GM23338 (cell line): ENCODE measurements around the gene EIF2A. TPM values are rescaled to one million over a fixed set of nuclear protein-coding genes. Genes with fewer than 3 reads are reported as not detected.

ENCODE experiments used
- ATAC-seq: fragments of 200-7000 bp; cut with Tn5 transposase; 3 replicates; pipeline ENCODE4 v1.9.1; 2020
- DNase-seq: peaks from one replicate; pipeline ENCODE4 v3.0.0-alpha.2; 2015; ENCODE audit warnings: low spot score
- H2AFZ ChIP-seq: fragments of 200-600 bp; sonication (generic); 2 replicates; pipeline ENCODE4 v1.8.0; 2016; ENCODE audit warnings: antibody characterized with exemption, mild to moderate bottlenecking, moderate library complexity
- H3F3A ChIP-seq: fragments of 200-600 bp; sonication (generic); replicated peaks from 2 replicates; pipeline ENCODE4 v1.8.0; 2017; ENCODE audit warnings: antibody characterized with exemption, mixed run types, low read depth
- H3K27ac ChIP-seq: fragments of 200-600 bp; sonication (generic); 2 replicates; pipeline ENCODE4 v1.6.1; 2016; ENCODE audit warnings: low read depth
- H3K27me3 ChIP-seq: fragments of 200-600 bp; sonication (generic); 2 replicates; pipeline ENCODE4 v1.8.0; 2016; ENCODE audit warnings: mild to moderate bottlenecking, mixed run types, moderate library complexity; ENCODE audit not compliant: insufficient read depth
- H3K36me3 ChIP-seq: fragments of 200-600 bp; sonication (generic); 2 replicates; pipeline ENCODE4 v1.8.0; 2016; ENCODE audit warnings: mild to moderate bottlenecking; ENCODE audit not compliant: insufficient read depth
- H3K4me1 ChIP-seq: fragments of 200-600 bp; sonication (generic); 2 replicates; pipeline ENCODE4 v1.8.0; 2016; ENCODE audit warnings: mild to moderate bottlenecking, moderate library complexity; ENCODE audit not compliant: insufficient read depth
- H3K4me2 ChIP-seq: fragments of 200-600 bp; sonication (generic); 2 replicates; pipeline ENCODE4 v1.7.1; 2017; ENCODE audit warnings: mixed run types
- H3K4me3 ChIP-seq: fragments of 200-600 bp; sonication (generic); 2 replicates; pipeline ENCODE4 v1.6.1; 2016; ENCODE audit warnings: mixed run types
- H3K79me2 ChIP-seq: fragments of 200-600 bp; sonication (generic); replicated peaks from 2 replicates; pipeline ENCODE4 v1.8.0; 2017; ENCODE audit warnings: mild to moderate bottlenecking; ENCODE audit not compliant: insufficient read depth
- H3K9me2 ChIP-seq: fragments of 200-600 bp; sonication (generic); 2 replicates; pipeline ENCODE4 v1.8.0; 2017; ENCODE audit not compliant: insufficient read depth
- H4K20me1 ChIP-seq: fragments of 200-600 bp; sonication (generic); replicated peaks from 2 replicates; pipeline ENCODE4 v1.8.0; 2017; ENCODE audit warnings: mild to moderate bottlenecking; ENCODE audit not compliant: insufficient read depth
- H3K27ac Mint-ChIP-seq: 2 replicates; pipeline ENCODE4 v1.8.0; 2020; ENCODE audit warnings: inconsistent platforms, mild to moderate bottlenecking, moderate library complexity, mixed read lengths
- H3K27me3 Mint-ChIP-seq: 3 replicates; pipeline ENCODE4 v1.8.0; 2022; ENCODE audit warnings: low read depth, mild to moderate bottlenecking, moderate library complexity, mixed read lengths, inconsistent platforms; ENCODE audit not compliant: insufficient read depth, poor library complexity
- H3K36me3 Mint-ChIP-seq: 3 replicates; pipeline ENCODE4 v1.8.0; 2021; ENCODE audit warnings: low read depth, mild to moderate bottlenecking, inconsistent platforms, moderate library complexity, mixed read lengths
- H3K4me1 Mint-ChIP-seq: 3 replicates; pipeline ENCODE4 v1.8.0; 2020; ENCODE audit warnings: mild to moderate bottlenecking, inconsistent platforms, mixed read lengths
- H3K4me3 Mint-ChIP-seq: 3 replicates; pipeline ENCODE4 v1.8.0; 2021; ENCODE audit warnings: moderate library complexity, mild to moderate bottlenecking, inconsistent platforms, mixed read lengths
- H3K9me3 Mint-ChIP-seq: 3 replicates; pipeline ENCODE4 v1.8.0; 2020; ENCODE audit warnings: moderate library complexity, mild to moderate bottlenecking, inconsistent platforms, mixed read lengths
- CREB1 ChIP-seq: fragments of 250-450 bp; sonication (Bioruptor Pico); IDR thresholded peaks from 2 replicates; pipeline ENCODE4 v1.5.0; 2020; ENCODE audit warnings: low read depth, mild to moderate bottlenecking, moderate library complexity
- CTCF ChIP-seq, 2 experiments: fragments of 200-600 bp in 1 of 2; sonication (generic) in 1 of 2; conservative IDR thresholded peaks; 2 replicates each; pipeline versions ENCODE4 v1.5.1 to v1.6.1; 2016 to 2017; ENCODE audit warnings: antibody characterized with exemption in 2 of 2, low read depth in 2 of 2, mild to moderate bottlenecking in 2 of 2, moderate library complexity in 1 of 2
- ETS1 ChIP-seq: IDR thresholded peaks from 2 replicates; pipeline ENCODE4 v1.6.1; 2016; ENCODE audit warnings: antibody characterized with exemption
- EZH2phosphoT487 ChIP-seq: fragments of 200-600 bp; sonication (generic); IDR thresholded peaks from one replicate; pipeline ENCODE4 v1.8.1; 2018; ENCODE audit warnings: antibody characterized with exemption; ENCODE audit not compliant: unreplicated experiment
- JUNB ChIP-seq: IDR thresholded peaks from one replicate; pipeline ENCODE4 v1.6.1; 2016; ENCODE audit warnings: antibody characterized with exemption; ENCODE audit not compliant: unreplicated experiment
- NANOG ChIP-seq: IDR thresholded peaks from 2 replicates; pipeline ENCODE4 v1.6.1; 2016; ENCODE audit warnings: antibody characterized with exemption, borderline replicate concordance
- POLR2AphosphoS5 ChIP-seq: IDR thresholded peaks from 2 replicates; pipeline ENCODE4 v1.6.1; 2016; ENCODE audit warnings: antibody characterized with exemption, low read depth
- REST ChIP-seq: IDR thresholded peaks from one replicate; pipeline ENCODE4 v1.6.1; 2018; ENCODE audit warnings: antibody characterized with exemption; ENCODE audit not compliant: unreplicated experiment
- STAT1 ChIP-seq: IDR thresholded peaks from one replicate; pipeline ENCODE4 v1.6.1; 2016; ENCODE audit warnings: antibody characterized with exemption; ENCODE audit not compliant: unreplicated experiment
- ZNF114 ChIP-seq: fragments of 250-450 bp; sonication (Bioruptor Pico); IDR thresholded peaks from 2 replicates; pipeline ENCODE4 v1.5.0; 2020; ENCODE audit warnings: mild to moderate bottlenecking, moderate library complexity
- ZNF331 ChIP-seq: fragments of 250-450 bp; sonication (Bioruptor Pico); IDR thresholded peaks from 2 replicates; pipeline ENCODE4 v1.5.0; 2020; ENCODE audit warnings: low read depth, mild to moderate bottlenecking, moderate library complexity
- ZNF462 ChIP-seq: fragments of 250-450 bp; sonication (Bioruptor Pico); IDR thresholded peaks from 2 replicates; pipeline ENCODE4 v1.5.0; 2020; ENCODE audit warnings: mild to moderate bottlenecking, moderate library complexity
- long read RNA-seq: library from polyadenylated mRNA; unstranded; transcript quantifications from one replicate; pipeline ENCODE4 v2.0.0, GENCODE V29; 2020; ENCODE audit not compliant: unreplicated experiment
- polyA plus RNA-seq: library from polyadenylated mRNA; unstranded; fragments of >200 nt; fragmentation: Nextera tagmentation; extraction: Ambion mirVana; gene quantifications from 2 replicates; pipeline ENCODE4 v1.2.1, GENCODE V29; 2016
- total RNA-seq: library from RNA; depleted of rRNA; stranded (reverse); fragments of >200 nt; shearing (Covaris generic); gene quantifications from 2 replicates; pipeline ENCODE4 v1.2.3, GENCODE V29; 2014; rRNA removed

The EIF2A gene
- 114 and 153 TPM in 2 replicates for total RNA-seq
- polyA plus RNA-seq = 65.6 and 95.2 TPM in 2 replicates
- long read RNA-seq, transcript EIF2A-203 (14 exons, 2,198 nt) = major isoform, 43 of 66 reads
- long read RNA-seq, partial matches to known transcripts = 14 of 66 reads
- long read RNA-seq, other reads (novel, unspliced or antisense) = 4 of 66 reads

GRCh38 chr3:150546226-150547044, at the start of gene EIF2A, which contains the start of gene SERP1:
Gene EIF2A, plus strand, starts transcription at chr3:150546787. Its CDS starts 16 bp downstream, at chr3:150546803.
Gene SERP1, minus strand, starts transcription at chr3:150546496. Its CDS starts 361 bp downstream, at chr3:150546135.
- Histone ChIP-seq H3F3A (no peaks in the 10 kb centered on the region; the same call in 1 of the 2 replicates), H3K4me1 (peaks cover 10% of the 10 kb centered on the region; the same call in 1 of the 2 replicates), H3K27ac (peak within 1 kb of the TSS; percentile 94), H3K9me2 (no peaks in the 10 kb centered on the region), H3K4me2 (peak within 1 kb of the TSS; percentile 97), H2AFZ (peak within 1 kb of the TSS; percentile 80; the same call in 1 of the 2 replicates), H3K36me3 (peaks cover 15% of the 10 kb centered on the region), H3K27me3 (no peaks in the 10 kb centered on the region), H4K20me1 (peaks cover 21% of the 10 kb centered on the region), H3K4me3 (peak within 1 kb of the TSS; percentile 86), H3K79me2 (peaks cover 86% of the 10 kb centered on the region)
- Mint-ChIP-seq H3K36me3 (peaks cover 37% of the 10 kb centered on the region), H3K4me1 (peaks cover 11% of the 10 kb centered on the region; the same call in 2 of the 3 replicates), H3K9me3 (no peaks in the 10 kb centered on the region; the same call in 2 of the 3 replicates), H3K27me3 (peaks cover 8% of the 10 kb centered on the region), H3K4me3 (peak within 1 kb of the TSS; percentile 93), H3K27ac (peak within 1 kb of the TSS; percentile 93)
- DNase-seq (peak; percentile 99), ATAC-seq (peak; percentile 91)
- TF ChIP-seq ZNF331 (CRISPR knock-in tag) (no peak), JUNB (no peak), EZH2phosphoT487 (no peak), STAT1 (no peak), ZNF462 (no peak), NANOG (peak; percentile 43; the same call in 1 of the 2 replicates), CREB1 (peak; percentile 99), REST (no peak), POLR2AphosphoS5 (peak; percentile 96), CTCF (conservative IDR thresholded peaks at IDR 0.05; ENCODE audit: low read depth in 2 of 2) (no peak), ETS1 (peak; percentile 95), ZNF114 (CRISPR knock-in tag) (no peak)
